Nephron progenitor cell (in vitro differentiated cells): ENCODE data around the gene NRCAM.

Experiments
- DNase-seq: peaks from one replicate; pipeline ENCODE4 v3.0.0; 2021
- H3K27ac Mint-ChIP-seq: 2 replicates; pipeline ENCODE4 v1.8.0; 2021; ENCODE audit warnings: mild to moderate bottlenecking, moderate library complexity, mixed read lengths
- H3K27me3 Mint-ChIP-seq: 2 replicates; pipeline ENCODE4 v1.8.0; 2021; ENCODE audit warnings: mild to moderate bottlenecking, low read depth, mixed read lengths; ENCODE audit not compliant: poor library complexity
- H3K36me3 Mint-ChIP-seq: 2 replicates; pipeline ENCODE4 v1.8.0; 2021; ENCODE audit warnings: low read depth, mixed read lengths
- H3K4me1 Mint-ChIP-seq: 2 replicates; pipeline ENCODE4 v1.8.0; 2021; ENCODE audit warnings: mixed read lengths
- H3K4me3 Mint-ChIP-seq: 2 replicates; pipeline ENCODE4 v1.8.0; 2021; ENCODE audit warnings: mild to moderate bottlenecking, moderate library complexity, mixed read lengths
- H3K9me3 Mint-ChIP-seq: 2 replicates; pipeline ENCODE4 v1.8.0; 2021; ENCODE audit warnings: mild to moderate bottlenecking, moderate library complexity, mixed read lengths
- CTCF ChIP-seq: fragments of 200-600 bp; sonication (generic); IDR thresholded peaks from 2 replicates; pipeline ENCODE4 v1.5.0; 2021; ENCODE audit warnings: antibody characterized with exemption

NRCAM gene

GRCh38 chr7:108142675-108143259 lies 313.5 kb downstream of the NRCAM start:
- Mint-ChIP-seq H3K36me3 (no peaks in the 10 kb centered on the region), H3K4me1 (no peaks in the 10 kb centered on the region), H3K4me3 (no peak overlapping the region), H3K9me3 (no peaks in the 10 kb centered on the region), H3K27ac (peak overlapping the region; percentile 23), H3K27me3 (no peaks in the 10 kb centered on the region)
- TF ChIP-seq CTCF: no peak
- no peak for DNase-seq

GRCh38 chr7:108142180-108142579 lies 314.1 kb downstream of the NRCAM start:
- H3K27me3 Mint-ChIP-seq: no peaks in the 10 kb centered on the region
- no peak for TF ChIP-seq CTCF
- no peak for DNase-seq

GRCh38 chr7:108140671-108141070 lies 315.6 kb downstream of the NRCAM start:
- peaks cover 3% of the 10 kb centered on the region for H3K27me3 Mint-ChIP-seq
- no peak overlapping the region for H3K27ac Mint-ChIP-seq
- TF ChIP-seq CTCF: no peak
- no peak overlapping the region for H3K4me3 Mint-ChIP-seq
- H3K4me1 Mint-ChIP-seq: no peaks in the 10 kb centered on the region
- no peaks in the 10 kb centered on the region for H3K9me3 Mint-ChIP-seq
- no peak for DNase-seq
- no peaks in the 10 kb centered on the region for H3K36me3 Mint-ChIP-seq

More at GRCh38 chr7:108142180-108142579, 314.1 kb downstream of the NRCAM start:
- Mint-ChIP-seq H3K4me3 (no peak overlapping the region), H3K4me1 (no peaks in the 10 kb centered on the region), H3K36me3 (no peaks in the 10 kb centered on the region), H3K27ac (no peak overlapping the region), H3K9me3 (no peaks in the 10 kb centered on the region)

- Mint-ChIP-seq H3K4me3 (no peak overlapping the region), H3K9me3 (no peaks in the 10 kb centered on the region), H3K4me1 (no peaks in the 10 kb centered on the region), H3K36me3 (no peaks in the 10 kb centered on the region), H3K27me3 (peaks cover 3% of the 10 kb centered on the region), H3K27ac (no peak overlapping the region)
- DNase-seq: no peak
- no peak for TF ChIP-seq CTCF
Measured at GRCh38 chr7:108138911-108139310, 317.3 kb downstream of the NRCAM start.

GRCh38 chr7:108137993-108138392 lies 318.2 kb downstream of the NRCAM start:
- no peak for DNase-seq
- peaks cover 6% of the 10 kb centered on the region for H3K27me3 Mint-ChIP-seq
- no peaks in the 10 kb centered on the region for H3K9me3 Mint-ChIP-seq
- no peak for TF ChIP-seq CTCF
- H3K4me1 Mint-ChIP-seq: no peaks in the 10 kb centered on the region
- no peak overlapping the region for H3K27ac Mint-ChIP-seq
- H3K36me3 Mint-ChIP-seq: no peaks in the 10 kb centered on the region
- H3K4me3 Mint-ChIP-seq: no peak overlapping the region

GRCh38 chr7:108137040-108137439 lies 319.2 kb downstream of the NRCAM start:
- DNase-seq: no peak
- H3K36me3 Mint-ChIP-seq: no peaks in the 10 kb centered on the region
- H3K4me1 Mint-ChIP-seq: no peaks in the 10 kb centered on the region
- no peak overlapping the region for H3K4me3 Mint-ChIP-seq
- TF ChIP-seq CTCF: no peak
- H3K27me3 Mint-ChIP-seq: peaks cover 6% of the 10 kb centered on the region
- no peaks in the 10 kb centered on the region for H3K9me3 Mint-ChIP-seq
- H3K27ac Mint-ChIP-seq: no peak overlapping the region
